Activated CD4-positive, alpha-beta T cell treated with anti-CD3 and anti-CD28 coated beads, Interleukin-2, amount 50 U/mL, for 16 hours (primary cell): ENCODE measurements around the gene PCED1B.

ENCODE experiments used
- DNase-seq: peaks from one replicate; pipeline ENCODE4 v3.0.0-alpha.2; 2020

Gene PCED1B

DNA sequence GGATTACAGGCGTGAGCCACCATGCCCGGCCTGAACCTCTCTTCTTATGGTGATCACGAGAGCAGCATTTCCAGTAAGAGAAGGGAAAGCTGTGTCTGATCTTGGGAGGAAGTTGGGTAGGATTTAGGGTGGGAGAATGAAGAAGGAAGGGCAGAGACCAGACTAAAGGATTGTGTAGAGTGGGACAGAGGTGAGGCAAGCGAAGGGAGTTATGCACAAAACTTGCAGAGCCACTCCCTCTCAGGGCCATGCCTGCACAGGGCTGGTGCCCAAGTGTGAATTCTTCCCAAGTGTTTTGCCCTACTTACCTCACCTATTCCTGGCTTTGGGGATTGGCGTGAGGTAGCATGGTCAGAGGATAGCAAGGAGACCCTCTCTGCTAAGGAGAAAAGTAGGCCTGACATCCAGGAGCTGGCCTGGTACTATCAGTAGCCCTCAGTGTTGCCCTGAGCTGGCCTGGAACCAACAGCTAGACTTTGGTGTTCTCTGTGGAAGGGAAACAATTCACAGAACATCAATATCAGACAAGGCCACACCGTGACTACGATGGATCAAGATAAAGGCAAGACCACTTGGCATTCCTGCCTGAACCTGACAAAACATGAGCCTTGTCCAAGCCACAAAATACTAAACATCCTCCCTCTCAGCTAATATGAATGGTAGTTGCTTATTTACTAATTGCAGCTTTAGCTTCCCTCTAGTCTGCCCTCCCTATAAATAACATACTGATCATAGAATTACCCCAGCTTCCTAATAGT, 201.3 kb downstream of the PCED1B start:
- DNase-seq = no peak

DNA sequence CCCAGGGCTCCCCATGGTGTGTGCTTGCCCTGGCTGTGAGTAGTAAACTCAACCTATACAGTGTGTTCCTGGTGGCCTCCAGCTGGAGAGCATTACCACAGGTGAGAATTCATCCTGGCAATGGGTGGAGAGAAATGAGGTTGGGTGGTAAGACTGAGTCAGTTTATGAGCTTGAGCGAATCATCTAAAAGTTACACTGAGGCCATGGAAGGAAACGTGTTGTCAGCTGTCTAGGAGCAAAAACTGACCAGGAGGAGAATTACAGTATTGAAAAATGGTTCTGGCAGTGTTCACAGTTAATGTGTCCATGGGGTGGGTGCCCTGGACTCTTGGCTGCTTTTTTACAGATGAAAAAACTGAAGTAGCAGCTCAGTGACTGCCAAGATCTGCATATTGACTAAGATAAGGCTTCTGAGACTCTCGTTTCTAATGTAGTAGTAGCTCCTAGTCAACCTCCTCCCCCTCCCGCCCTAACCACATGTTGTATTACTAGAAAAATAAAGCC, 202.3 kb downstream of the PCED1B start:
- DNase-seq = peak; percentile 13

DNA sequence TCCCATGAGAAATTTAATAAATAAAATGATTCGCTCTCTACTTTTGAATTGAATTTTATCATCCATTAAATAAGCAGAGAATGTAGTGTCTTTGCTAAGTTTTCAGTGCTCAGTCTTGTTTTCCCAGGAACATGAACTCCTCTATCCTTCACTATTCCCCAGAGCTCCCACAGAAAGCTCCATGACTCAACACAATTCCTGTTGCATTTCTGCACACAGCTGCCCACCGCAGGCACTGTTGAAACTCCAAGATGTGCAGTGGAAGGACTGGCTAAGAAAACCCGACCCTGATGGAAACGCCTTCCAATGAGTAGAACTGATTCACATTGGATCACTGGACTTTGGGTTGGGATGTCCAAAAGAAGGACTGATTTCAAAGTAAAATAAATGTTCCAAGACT, 202.8 kb downstream of the PCED1B start:
- DNase-seq = no peak
